Activated T-cell treated with anti-CD3 and anti-CD28 coated beads, Interleukin-2, amount 50 U/mL, for 48 hours (primary cell): ENCODE measurements around the gene ARRDC5.
"Not testable (repeated sequence)": the region's sequence is repeated elsewhere in the genome, so short reads cannot be mapped to it uniquely, and the experiment has no call there.

ENCODE experiments used
- DNase-seq, 2 experiments: peaks; one replicate each; pipeline ENCODE4 v3.0.0-alpha.2; 2020

ARRDC5 gene

DNA sequence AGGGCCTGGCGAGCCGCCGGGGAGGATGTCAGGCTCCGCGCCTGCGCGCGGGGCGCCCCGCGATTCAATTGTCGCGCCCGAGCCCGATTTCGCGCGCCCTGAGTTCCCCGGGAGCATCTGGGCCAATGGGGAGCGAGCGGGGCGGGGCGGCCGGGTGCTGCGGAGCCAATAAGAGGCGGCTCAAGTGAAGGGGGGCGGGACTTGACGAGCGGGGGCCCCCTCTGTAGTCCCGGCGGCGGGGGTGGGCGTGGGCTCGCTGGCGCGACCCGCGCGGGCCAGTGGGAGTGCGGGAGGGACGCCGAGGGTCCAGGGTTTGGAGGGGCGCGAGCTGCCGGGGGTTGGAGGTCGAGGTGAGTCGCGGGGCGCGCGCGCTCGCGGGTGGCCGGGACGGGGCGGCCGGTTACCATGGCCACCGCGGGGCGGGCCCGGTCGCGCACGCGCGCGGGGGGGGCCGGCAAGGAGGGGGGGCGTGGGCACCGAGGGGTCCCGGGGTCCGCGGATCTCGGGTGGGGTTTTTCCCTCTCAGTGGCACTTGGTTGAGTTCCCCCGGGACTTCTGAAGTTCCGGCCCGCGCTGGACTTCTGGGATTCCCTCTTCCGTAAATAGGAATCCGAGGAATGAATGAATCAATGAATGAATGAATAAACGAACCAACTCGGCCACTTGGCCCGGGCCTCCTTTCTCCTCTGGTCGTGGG is 7.3 kb upstream of the ARRDC5 start:
- DNase-seq: peak; percentile 96 to 97

DNA sequence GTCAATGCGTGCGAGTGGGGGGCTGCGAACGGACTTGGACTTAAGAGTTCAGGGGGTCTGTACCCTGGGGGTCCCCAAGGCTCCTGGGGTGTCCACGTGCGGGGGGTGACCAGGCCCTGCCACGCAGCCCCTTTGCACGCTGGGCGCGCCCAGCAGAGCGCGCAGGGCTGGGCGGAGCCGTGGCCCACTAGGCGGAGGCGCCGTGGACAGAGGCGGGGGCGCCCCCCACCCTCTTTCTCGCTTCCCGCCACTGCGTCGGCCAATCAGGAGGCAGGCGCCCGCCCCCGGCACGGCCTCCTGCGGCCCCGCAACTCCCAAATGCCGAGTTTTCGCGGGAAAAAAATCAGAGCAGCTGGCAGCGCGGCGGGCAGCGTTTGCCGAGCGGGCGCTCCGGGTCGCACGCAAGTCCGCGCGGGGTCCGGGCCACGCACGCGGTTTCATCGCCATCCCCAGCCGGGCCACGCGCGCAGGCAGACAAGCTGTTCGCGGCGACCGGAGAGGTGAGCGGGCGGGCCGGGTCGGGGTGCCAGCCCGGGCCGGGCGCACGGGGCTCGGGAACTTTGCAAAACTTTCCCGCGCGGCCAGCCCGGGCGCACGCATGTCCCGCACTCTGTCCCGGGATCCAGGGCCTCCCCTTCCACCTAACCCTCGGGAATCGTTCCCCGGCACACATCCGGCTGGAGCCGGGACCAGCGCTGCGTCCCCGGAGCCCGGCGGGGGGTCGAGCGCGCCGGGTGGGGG is 6.6 kb upstream of the ARRDC5 start, which contains the start of gene UHRF1:
Gene UHRF1, plus strand, starts transcription at position 346 of the 741 bp plus-strand sequence. CDS start 1,385 bp downstream, outside the sequence.
- peak; percentile 87 to 91 for DNase-seq

DNA sequence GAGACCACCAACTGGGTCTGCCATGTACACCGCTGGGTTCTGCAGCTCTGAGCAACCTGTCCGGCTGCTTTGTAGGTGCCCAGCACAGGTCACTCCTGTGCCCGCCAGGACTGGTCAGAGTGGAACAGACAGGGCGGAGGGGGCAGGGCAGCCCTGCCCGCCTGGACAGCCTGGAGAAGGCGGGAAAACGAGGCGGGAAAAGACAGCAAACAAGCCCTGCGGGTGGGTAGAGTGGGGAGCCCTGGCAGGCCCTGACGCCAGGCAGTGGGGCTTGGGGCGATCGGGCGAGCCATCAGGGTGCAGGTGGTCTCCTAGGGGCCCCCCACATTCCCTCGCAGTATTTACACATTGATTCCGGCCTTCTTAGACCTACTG is 6.1 kb upstream of the ARRDC5 start:
- peak in 1 of 2 experiments; percentile 22 for DNase-seq

DNA sequence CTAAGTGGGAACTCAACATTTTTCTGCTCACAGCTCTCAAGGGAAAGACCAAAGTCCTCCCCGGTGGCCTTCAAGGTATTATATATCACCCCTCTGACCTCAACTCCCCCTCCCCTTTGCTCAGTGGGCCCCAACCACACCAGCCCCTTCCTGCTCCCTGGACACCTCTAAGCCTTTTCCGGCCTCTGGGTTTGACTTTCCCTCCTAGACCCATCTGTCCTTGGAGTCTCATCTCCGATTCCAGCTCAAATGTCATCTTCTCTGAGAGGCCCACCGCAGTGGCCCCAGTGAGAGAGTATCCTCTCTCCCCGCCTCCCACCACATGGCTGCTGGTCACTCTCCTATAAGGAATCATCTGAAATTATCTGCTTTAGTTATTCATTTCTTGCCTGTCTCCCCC is 5.7 kb upstream of the ARRDC5 start:
- DNase-seq: no peak

DNA sequence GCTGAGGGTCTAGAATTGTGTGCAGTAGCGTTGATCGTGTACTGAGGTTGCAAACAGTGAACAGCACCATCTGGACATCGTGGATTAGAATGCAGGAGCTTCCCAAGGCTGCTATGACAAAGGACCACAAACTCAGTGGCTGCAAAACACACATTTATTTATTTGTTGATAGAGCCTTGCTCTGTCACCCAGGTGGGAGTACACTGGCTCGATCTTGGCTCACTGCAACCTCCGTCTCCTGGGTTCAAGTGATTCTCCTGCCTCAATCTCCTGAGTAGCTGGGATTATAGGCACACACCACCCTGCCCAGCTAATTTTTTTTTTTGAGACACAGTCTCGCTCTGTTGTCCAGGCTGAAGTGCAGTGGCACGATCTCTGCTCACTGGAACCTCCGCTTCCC is 4.3 kb upstream of the ARRDC5 start:
- no peak for DNase-seq

DNA sequence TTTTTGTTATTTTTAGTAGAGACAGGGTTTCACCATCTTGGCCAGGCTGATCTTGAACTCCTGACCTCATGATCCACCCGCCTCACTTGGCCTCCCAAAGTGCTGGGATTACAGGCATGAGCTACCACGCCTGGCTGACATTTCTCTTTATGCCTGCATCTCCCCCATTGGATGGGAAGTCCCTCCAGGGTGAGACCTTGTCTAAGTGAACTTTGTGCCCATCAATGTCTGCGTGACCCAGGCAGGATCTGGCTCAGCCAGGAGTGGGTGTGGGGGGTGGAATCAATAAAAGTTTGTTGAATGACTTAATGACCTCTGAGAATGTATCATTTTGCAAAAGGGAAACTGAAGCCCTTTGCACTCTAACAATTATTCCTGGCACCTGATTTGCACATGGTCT is 1.8 kb upstream of the ARRDC5 start:
- no peak for DNase-seq

DNA sequence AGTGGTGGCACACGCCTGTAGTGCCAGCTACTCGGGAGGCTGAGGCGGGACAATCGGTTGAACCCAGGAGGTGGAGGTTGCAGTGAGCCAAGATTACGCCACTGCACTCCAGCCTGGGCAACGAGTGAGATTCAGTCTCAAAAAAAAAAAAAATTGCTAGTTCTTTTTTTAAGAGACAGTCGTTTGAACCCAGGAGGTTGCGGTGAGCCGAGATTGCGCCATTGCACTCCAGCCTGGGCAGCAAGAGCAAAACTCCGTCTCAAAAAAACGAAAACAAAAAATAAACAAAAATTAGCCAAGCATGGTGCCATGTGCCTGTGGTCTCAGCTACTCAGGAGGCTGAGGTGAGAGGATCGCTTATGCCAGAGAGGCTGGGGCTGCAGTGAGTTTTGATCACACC is 1.8 kb downstream of the ARRDC5 start:
- not testable (repeated sequence) for DNase-seq

DNA sequence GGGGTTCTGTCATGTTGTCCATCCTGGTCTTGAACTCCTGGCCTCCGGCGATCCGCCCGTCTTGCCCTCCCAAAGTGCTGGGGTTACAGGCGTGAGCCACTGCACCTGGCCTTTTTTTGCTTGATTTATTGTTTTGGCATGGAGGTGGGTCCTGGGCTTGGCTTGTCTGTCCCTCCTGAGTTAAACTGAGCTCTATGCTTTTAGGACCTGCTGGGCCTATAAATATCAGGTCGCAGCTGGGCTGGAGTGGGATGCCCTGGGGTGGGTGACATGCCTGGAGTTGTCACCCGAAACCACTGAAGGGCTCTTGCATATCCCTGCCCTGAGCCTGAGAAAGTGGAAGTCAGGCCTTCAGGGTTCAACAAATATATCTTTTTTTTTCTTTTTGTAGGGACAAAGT is 5.5 kb downstream of the ARRDC5 start:
- no peak for DNase-seq

DNA sequence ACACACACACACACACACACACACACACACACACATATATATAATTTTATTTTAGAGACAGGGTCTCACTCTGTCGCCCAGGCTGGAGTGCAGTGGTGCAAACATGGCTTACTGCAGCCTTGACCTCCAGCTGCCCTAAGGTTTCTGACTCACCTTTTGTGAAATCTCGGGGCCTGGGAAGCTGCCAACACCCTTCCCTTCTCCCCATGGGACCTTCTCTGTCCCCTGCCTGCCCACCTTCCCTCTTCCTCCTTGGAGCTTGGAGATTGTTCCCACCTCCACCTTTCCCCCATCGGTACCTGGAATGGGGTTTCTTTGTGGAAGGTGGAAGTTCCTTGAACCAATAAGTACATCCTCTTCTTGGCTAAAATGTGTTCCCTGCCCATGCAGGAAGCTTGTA is 6.3 kb downstream of the ARRDC5 start:
- no peak for DNase-seq

DNA sequence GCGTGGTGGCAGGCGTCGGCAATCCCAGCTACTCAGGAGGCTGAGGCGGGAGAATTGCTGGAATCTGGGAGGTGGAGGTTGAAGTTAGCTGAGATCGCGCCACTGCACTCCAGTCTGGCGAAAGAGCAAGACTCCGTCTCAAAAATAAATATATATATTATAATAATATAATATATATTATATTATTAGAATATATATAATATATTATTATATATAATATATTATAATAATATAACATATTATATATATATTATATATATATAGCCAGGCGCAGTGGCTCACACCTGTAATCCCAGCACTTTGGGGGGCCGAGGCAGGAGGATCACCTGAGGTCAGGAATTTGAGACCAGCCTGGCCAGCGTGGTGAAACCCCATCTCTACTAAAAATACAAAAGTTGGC is 9.7 kb downstream of the ARRDC5 start:
- not testable (repeated sequence) for DNase-seq

DNA sequence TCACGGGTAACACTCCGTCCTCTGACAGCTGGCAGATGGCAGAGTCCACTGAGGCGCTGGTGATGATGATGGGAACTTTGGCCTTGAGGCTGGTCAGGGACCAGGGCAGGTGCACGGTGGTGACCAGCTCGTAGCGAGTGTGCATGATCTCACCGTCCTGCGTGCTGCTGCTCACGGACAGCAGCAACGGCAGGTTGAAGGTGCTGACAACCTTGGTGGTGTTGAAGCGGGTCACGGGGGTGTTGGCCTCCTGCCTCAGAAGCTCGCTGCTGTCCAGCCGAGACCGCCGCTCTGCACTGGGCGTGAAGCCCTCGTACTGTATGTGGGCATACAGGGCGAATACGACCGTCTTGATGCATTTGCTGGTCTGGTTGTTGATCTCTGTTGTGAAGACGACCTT is 11.6 kb downstream of the ARRDC5 start:
- DNase-seq: no peak

DNA sequence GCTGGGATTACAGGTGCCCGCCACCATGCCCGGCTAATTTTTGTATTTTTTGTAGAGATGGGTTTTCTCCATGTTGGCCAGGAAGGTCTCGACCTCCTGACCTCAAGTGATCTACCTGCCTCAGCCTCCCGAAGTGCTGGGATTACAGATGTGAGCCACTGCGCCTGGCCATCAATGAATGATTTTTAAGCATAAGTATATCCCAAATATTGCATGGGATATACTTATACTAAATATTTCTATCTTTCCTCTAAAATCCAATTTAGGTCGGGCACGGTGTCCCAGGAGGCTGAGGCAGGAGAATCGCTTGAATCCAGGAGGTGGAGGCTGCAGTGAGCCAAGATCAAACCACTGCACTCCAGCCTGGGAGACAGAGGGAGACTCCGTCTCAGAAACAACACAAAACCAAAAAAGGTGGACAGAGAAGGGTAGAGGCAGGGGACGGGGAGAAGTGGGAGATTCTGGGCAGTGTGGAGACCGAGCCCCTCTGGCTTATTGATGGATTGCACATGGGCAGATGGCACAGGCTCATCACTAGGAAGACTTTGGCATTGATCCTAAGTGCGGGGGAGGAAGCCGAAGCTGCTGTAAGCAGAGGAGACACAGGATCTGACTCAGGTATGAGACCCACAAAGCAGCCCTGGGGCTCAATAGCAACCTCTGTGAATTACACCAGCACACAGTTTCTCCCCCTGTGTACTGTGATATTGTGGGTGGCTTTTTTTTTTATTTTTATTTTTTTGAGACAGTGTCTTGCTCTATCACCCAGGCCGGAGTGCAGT is 13.5 kb downstream of the ARRDC5 start:
- DNase-seq: no peak

DNA sequence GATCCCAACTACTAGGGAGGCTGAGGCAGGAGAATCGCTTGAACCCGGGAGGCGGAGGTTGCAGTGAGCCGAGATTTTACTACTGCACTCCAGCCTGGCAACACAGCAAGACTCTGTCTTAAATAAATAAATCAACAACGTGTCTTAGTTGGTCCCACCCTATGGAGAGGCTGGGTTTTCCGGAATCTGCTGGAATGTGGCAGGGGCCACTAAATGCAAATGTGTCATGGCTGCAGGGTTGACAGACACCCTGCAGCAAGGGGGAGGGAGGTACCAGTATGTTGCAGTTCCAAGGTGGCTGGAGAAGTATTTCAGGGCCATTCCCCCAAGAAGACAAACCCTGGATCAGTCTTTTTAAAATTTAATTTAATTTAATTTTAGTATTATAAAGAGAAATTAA is 14.9 kb downstream of the ARRDC5 start:
- DNase-seq: not testable (repeated sequence)

DNA sequence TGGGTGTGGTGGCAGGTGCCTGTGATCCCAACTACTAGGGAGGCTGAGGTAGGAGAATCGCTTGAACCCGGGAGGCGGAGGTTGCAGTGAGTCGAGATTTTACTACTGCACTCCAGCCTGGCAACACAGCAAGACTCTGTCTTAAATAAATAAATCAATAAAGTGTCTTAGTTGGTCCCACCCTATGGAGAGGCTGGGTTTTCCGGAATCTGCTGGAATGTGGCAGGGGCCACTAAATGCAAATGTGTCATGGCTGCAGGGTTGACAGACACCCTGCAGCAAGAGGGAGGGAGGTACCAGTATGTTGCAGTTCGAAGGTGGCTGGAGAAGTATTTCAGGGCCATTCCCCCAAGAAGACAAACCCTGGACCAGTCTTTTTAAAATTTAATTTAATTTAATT is 17.7 kb downstream of the ARRDC5 start:
- not testable (repeated sequence) for DNase-seq

DNA sequence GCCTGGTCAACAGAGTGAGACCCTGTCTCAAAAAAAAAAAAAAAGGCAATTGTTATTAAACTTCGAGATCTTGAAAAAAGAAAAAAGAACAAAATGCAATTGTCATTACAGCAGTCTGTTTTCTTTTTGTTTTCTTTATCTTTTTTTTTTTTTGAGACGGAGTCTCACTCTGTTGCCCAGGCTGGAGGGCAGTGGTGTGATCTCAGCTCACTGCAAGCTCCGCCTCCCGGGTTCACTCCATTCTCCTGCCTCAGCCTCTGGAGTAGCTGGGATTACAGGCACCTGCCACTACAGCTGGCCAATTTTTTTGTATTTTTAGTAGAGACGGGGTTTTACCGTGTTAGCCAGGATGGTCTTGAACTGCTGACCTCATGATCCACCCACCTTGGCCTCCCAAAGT is 19.8 kb downstream of the ARRDC5 start:
- DNase-seq: not testable (repeated sequence)

DNA sequence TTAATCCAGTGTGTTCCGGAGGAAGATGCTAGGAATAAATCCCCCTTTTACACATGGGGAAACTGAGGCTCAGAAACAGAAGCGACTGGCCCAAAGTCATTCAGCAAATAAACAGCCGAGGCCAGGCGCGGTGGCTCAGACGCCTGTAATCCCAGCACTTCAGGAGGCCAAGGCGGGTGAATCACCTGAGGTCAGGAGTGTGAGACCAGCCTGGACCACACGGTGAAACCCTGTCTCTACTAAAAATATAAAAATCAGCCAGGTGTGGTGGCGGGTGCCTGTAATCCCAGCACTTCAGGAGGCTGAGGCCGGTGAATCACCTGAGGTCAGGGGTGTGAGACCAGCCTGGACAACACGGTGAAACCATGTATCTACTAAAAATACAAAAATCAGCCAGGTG is 23.7 kb downstream of the ARRDC5 start:
- no peak for DNase-seq

DNA sequence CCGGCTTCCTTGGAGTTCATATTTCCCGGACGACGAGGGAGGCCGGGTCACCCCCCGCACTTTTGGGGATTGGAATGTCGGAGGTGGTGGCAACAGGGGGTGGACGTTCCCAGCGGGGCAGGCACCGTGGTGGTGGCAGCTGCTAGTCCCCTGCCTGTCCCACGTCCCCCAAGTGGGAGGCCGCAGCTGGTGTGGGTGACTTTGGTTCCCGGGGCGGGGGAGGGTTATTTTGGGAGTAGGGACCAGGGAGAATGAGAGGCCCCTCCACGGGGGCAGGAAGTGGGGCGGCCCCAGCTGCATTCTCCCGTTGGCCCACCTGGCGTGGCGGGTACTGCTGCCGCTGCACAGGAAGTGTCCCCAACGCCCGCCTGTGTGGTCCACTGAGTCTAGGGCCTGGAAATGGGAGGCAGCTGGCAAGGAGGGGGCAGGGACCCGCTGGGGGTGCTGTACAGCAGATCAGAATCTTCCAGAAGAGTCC is 24.2 kb downstream of the ARRDC5 start:
- DNase-seq: peak; percentile 35 to 52

DNA sequence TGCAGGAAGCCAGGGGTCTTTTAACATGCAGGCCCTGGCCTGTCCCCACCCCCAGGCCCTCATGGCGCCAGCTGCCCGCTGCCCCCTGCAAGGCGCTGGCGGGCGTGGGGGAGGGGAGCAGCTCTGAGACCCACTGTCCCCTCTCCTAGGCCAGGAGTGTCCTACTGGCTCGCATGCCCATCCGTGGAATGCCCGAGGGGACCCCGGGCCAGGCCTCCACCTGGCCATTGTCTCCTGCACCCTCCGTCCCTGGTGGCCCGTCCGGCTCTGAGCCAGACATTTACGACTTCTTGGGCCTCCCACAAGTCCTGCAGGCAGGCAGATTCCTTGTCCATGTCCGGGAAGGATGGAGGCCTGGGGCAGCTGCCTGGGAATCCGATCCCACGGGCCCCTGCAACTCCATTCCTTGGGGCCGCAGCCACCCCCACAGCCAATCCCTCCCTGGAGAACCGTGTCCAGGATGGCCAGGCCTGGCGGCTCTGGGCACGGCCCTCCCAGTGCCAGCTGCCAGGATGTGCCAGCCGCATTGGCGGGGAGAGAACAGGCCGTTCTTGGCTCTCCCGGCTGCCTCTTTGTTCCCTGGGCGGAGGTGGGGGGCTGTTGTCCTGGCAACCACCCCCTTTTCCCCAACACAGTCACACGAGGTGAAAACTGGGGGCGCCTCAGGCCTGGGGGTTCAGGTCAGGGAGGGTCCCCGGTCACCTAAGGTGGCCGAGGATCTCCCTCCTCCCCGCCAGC is 24.8 kb downstream of the ARRDC5 start:
- DNase-seq: peak in 1 of 2 experiments; percentile 31

DNA sequence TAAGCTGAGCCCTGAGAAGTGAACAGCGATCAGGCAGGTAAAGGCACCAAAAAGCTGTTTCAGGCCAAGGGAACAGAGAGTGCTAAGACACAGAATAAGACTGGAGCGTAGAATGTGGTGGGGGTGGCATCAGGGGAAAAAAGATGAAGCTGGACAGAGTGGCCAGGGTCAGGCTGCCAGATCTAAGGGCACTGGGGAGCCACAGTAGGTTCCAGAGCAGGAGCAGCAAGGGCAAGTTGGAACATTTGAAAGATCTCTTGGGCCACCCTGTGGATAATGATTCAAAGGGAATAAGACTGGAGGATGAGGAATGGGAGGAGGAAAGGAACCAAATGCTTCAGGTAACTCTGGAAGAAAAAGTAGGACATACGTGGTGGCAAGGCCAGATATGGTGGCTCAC is 28.8 kb downstream of the ARRDC5 start:
- DNase-seq: no peak

DNA sequence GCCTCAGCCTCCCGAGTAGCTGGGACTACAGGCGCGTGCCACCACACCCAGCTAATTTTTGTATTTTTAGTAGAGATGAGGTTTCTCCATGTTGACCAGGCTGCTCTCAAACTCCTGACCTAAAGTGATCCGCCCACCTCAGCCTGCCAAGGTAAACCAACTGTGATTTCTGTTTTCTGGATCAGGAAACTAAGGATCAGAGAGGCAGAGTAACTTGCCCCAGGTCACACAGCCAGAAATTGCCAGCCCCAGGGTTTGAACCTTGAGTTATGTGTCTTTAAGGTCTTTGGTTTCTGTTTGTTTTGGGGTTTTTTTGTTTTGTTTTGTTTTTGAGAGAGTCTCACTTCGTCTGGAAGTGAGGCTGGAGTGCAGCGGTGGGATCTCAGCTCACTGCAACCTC is 31.0 kb downstream of the ARRDC5 start:
- DNase-seq: no peak

DNA sequence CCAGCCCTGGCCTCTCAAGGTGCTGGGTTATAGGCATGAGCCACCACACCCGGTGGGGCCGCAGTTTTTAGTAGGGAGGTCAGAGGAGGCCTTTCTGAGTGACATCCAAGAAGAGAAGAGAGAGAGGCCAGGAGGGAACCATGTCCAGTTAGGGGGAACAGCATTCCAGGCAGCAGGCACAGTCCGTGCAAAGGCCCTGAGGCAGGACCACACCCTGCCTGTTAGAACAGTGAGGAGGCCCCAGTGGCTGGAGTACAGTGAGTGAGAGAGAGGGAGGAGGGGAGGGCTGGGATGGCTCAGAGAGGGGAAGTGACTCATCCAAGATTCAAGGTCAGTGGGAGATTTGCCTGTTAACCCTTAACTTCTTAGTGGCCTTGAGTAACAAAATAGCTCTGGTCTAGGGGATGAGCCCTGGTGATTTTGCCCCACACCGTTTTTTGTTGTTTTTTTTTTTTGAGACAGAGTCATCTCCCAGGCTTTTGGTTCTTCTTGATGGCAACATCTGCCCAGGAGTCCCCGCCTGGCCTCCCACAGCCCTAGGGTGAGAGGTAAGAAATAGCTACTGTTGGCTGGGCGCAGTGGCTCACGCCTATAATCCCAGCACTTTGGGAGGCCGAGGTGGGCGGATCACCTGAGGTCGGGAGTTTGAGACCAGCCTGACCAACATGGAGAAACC is 32.5 kb downstream of the ARRDC5 start:
- peak; percentile 45 to 55 for DNase-seq

DNA sequence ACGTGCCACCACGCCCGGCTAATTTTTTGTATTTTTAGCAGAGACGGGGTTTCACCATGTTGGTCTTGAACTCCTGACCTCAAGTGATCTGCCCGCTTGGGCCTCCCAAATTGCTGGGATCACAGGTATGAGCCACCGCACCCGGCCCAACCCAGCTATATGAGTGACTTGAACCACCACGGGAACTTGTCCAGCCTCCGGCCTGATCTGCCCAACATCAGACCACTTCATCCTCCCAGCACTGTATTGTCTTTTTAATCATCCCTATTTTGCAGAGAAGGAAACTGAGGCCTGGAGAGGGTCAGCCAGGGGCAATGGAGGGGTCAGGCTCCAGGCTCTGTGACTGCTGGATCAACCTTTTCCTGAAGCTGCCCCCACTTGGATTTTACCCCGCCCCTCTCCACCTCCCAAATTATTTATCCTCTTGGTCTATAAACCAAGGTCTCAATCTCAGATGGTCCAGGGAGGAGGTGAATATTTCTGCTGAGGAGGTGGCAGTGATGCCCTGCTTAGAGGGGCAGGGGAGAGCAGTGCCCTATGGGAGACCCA is 34.3 kb downstream of the ARRDC5 start:
- DNase-seq: no peak
